Heart left ventricle (tissue), 16 donors: ENCODE results near the gene NLRC3. TPM values are rescaled to one million over a fixed set of nuclear protein-coding genes. Genes with fewer than 3 reads are reported as not detected.

Source experiments
- ATAC-seq, 4 donors: fragments of 200-7000 bp; cut with Tn5 transposase; one replicate each; pipeline ENCODE4 v1.9.1; 2020 to 2022; ENCODE audit warnings: moderate library complexity in 4 of 4, mild to moderate bottlenecking in 3 of 4, moderate number of reproducible peaks in 1 of 4
- DNase-seq, 5 donors: peaks; one replicate each; pipeline ENCODE4 v3.0.0-alpha.2; 2020
- H3K27ac ChIP-seq, 12 donors: fragments of 200-600 bp; sonication (generic) in 4 of 12; one replicate each; pipeline versions ENCODE4 v1.5.0 to v1.8.0; 2016 to 2022; ENCODE audit warnings: mild to moderate bottlenecking in 2 of 12
- H3K27me3 ChIP-seq, 9 donors: fragments of 200-600 bp; sonication (generic) in 2 of 9; one replicate each; pipeline versions ENCODE4 v1.5.1 to v1.8.0; 2016 to 2022; ENCODE audit warnings: mild to moderate bottlenecking in 3 of 9
- H3K36me3 ChIP-seq, 9 donors: fragments of 200-600 bp; sonication (generic) in 2 of 9; one replicate each; pipeline versions ENCODE4 v1.5.0 to v1.8.0; 2018 to 2022; ENCODE audit warnings: mild to moderate bottlenecking in 2 of 9
- H3K4me1 ChIP-seq, 12 donors: fragments of 200-600 bp; sonication (generic) in 4 of 12; one replicate each; pipeline versions ENCODE4 v1.5.0 to v1.8.0; 2016 to 2022; ENCODE audit warnings: mild to moderate bottlenecking in 3 of 12
- H3K4me3 ChIP-seq, 12 donors: fragments of 200-600 bp; sonication (generic) in 4 of 12; one replicate each; pipeline versions ENCODE4 v1.5.0 to v1.8.0; 2017 to 2022; ENCODE audit warnings: mild to moderate bottlenecking in 9 of 12, moderate library complexity in 4 of 12
- H3K9me3 ChIP-seq, 12 donors: fragments of 200-600 bp; sonication (generic) in 4 of 12; one replicate each; pipeline versions ENCODE4 v1.5.0 to v1.8.0; 2016 to 2022; ENCODE audit warnings: mild to moderate bottlenecking in 1 of 12
- CTCF ChIP-seq, 12 donors: fragments of 200-600 bp; sonication (generic) in 4 of 12; IDR thresholded peaks; one replicate each; pipeline versions ENCODE4 v1.5.0 to v1.8.0; 2018 to 2022; ENCODE audit warnings: antibody characterized with exemption in 12 of 12, mild to moderate bottlenecking in 5 of 12
- POLR2A ChIP-seq, 2 donors: fragments of 450-650 bp; IDR thresholded peaks; one replicate each; pipeline ENCODE4 v1.6.1; 2017; ENCODE audit warnings: antibody characterized with exemption in 2 of 2, mild to moderate bottlenecking in 2 of 2, moderate library complexity in 2 of 2
- WGBS, 4 donors: extraction: QIAGEN DNeasy Blood & Tissue Kit in 2 of 4; methylation state at CpG; one replicate each; pipeline versions ENCODE4 v1.1.5 to v1.1.7; 2013 to 2018; 5-methylcytosine and 5-hydroxymethylcytosine counted together
- intact Hi-C, 10 donors: fragments of 100-400 bp; cut with DNase I; formaldehyde crosslinking; loops; one replicate each; pipeline versions ENCODE4 v1.11.1 to v1.14.2; 2022
- polyA plus RNA-seq, 2 donors: library from polyadenylated mRNA; stranded (reverse); fragments of 200-250 nt; gene quantifications; one replicate each; pipeline ENCODE4 v1.2.3, GENCODE V29; 2013
- total RNA-seq, 9 donors: library from RNA; depleted of rRNA in 2 of 9; stranded (reverse); fragments of >200 nt in 2 of 9; fragmentation: NEBNext Ultra II Directional in 3 of 9; extraction: Animal tissue kit (Norgen Biotek cat#: 25700) in 3 of 9; gene quantifications; one replicate each; pipeline versions ENCODE4 v1.1.0 to v1.2.4, GENCODE V29; 2016 to 2023
- donor health status: ischemic (EF 13 %, LVEDD 7.1; RV severe dilation, severe dysfunction).
- donor health status: healthy with polysubstance abuse.
- donor health status: DM: no; HTN: yes; CAD: no.
- donor health status: DM: no; HTN: no; CAD: no.
- donor health status: ischemic (EF 25% LVEDD 6.9; RV normal size, moderate dysfunction).
- donor health status: ischemic (EF 25% LVEDD 5.7; RV mildly dilated, moderate dysfunction).
- donor health status: healthy.
- donor health status: DM: yes; HTN: yes; CAD: no.
- donor health status: ischemic (EF 35%, LVEDD 5.7; RV mildly dilated, moderate dysfunction).
- donor health status: nonischemic (EF 11% LVEDD 7.7; RV severe dilation, severe dysfunction).
- donor health status: DM: yes; HTN: yes; CAD: no.
- donor health status: PGD.
- donor health status: ischemic (EF 29% LVEDD 5.4; RV normal size, mild dysfunction).
- donor health status: nonischemic (EF 23%, LVEDD 6.1; RV moderate dilation, normal function).

The NLRC3 gene
- total and polyA plus RNA-seq, 11 donors: 0.44 to 2.9 (median 0.95) TPM

GRCh38 chr16:3589441-3589921 lies 12.3 kb upstream of the NLRC3 start:
- intact Hi-C loops: no loop called here
- Histone ChIP-seq H3K27me3 (no peaks in the 10 kb centered on the region), H3K4me1 (peaks cover 0 to 18% (median 6%) of the 10 kb centered on the region in 12 donors), H3K36me3 (peaks cover 0 to 16% (median 3%) of the 10 kb centered on the region in 9 donors), H3K9me3 (no peaks in the 10 kb centered on the region), H3K27ac (no peak overlapping the region), H3K4me3 (peak overlapping the region in 1 of 12 donors; percentile 7)
- 80 to 88% (median 83%) methylated on average over 21 to 27 of the region's 27 CpGs for WGBS, 4 donors
- DNase-seq (no peak), ATAC-seq (peak in 3 of 4 donors; percentile 10 to 44 (median 24))
- TF ChIP-seq POLR2A (IDR thresholded peaks at IDR 0.05) (no peak), CTCF (IDR thresholded peaks at IDR 0.05) (no peak)

GRCh38 chr16:3589001-3589400 lies 11.8 kb upstream of the NLRC3 start:
- Histone ChIP-seq H3K27me3 (no peaks in the 10 kb centered on the region), H3K27ac (no peak overlapping the region), H3K9me3 (no peaks in the 10 kb centered on the region), H3K4me3 (no peak overlapping the region), H3K36me3 (peaks cover 0 to 20% (median 5%) of the 10 kb centered on the region in 9 donors), H3K4me1 (peaks cover 0 to 18% (median 6%) of the 10 kb centered on the region in 12 donors)
- intact Hi-C loops: no loop called here
- ATAC-seq (no peak), DNase-seq (no peak)
- WGBS, 4 donors: 81 to 92% (median 90%) methylated on average over 10 to 22 of the region's 22 CpGs
- TF ChIP-seq POLR2A (IDR thresholded peaks at IDR 0.05): no peak

GRCh38 chr16:3587547-3588110 lies 10.4 kb upstream of the NLRC3 start:
- no peak overlapping the region for H3K27ac ChIP-seq
- H3K4me3 ChIP-seq: no peak overlapping the region
- no peaks in the 10 kb centered on the region for H3K9me3 ChIP-seq
- no peak for DNase-seq
- no peaks in the 10 kb centered on the region for H3K27me3 ChIP-seq
- peaks cover 0 to 18% (median 6%) of the 10 kb centered on the region in 12 donors for H3K4me1 ChIP-seq
- TF ChIP-seq POLR2A (IDR thresholded peaks at IDR 0.05) (no peak), CTCF (IDR thresholded peaks at IDR 0.05) (no peak)
- intact Hi-C loops: no loop called here
- 89 to 96% (median 93%) methylated on average over 8 to 15 of the region's 15 CpGs for WGBS, 4 donors
- no peak for ATAC-seq
- H3K36me3 ChIP-seq: peaks cover 0 to 30% (median 15%) of the 10 kb centered on the region in 9 donors

- peaks cover 0 to 11% (median 0%) of the 10 kb centered on the region in 12 donors for H3K4me1 ChIP-seq
- H3K4me3 ChIP-seq: no peak overlapping the region
- no peaks in the 10 kb centered on the region for H3K27me3 ChIP-seq
- 94 to 97% (median 96%) methylated on average over 6 to 8 of the region's 8 CpGs for WGBS, 4 donors
- H3K9me3 ChIP-seq: no peaks in the 10 kb centered on the region
- H3K36me3 ChIP-seq: peaks cover 0 to 27% (median 12%) of the 10 kb centered on the region in 9 donors
- ATAC-seq (no peak), DNase-seq (peak in 1 of 5 donors; percentile 14)
- no peak overlapping the region for H3K27ac ChIP-seq
- intact Hi-C loops: no loop called here
- no peak for TF ChIP-seq POLR2A (IDR thresholded peaks at IDR 0.05)
These were observed 7.2 kb upstream of the NLRC3 start for GRCh38 chr16:3584412-3584811.

GRCh38 chr16:3583303-3584038 lies 6.3 kb upstream of the NLRC3 start:
- no peak for ATAC-seq
- H3K4me3 ChIP-seq: no peak overlapping the region
- H3K36me3 ChIP-seq: peaks cover 0 to 27% (median 12%) of the 10 kb centered on the region in 9 donors
- peak in 1 of 5 donors; percentile 44 for DNase-seq
- no peak for TF ChIP-seq POLR2A (IDR thresholded peaks at IDR 0.05)
- TF ChIP-seq CTCF (IDR thresholded peaks at IDR 0.05): no peak
- H3K27me3 ChIP-seq: peaks cover 0 to 1% (median 0%) of the 10 kb centered on the region in 9 donors
- no peaks in the 10 kb centered on the region for H3K9me3 ChIP-seq
- no peak overlapping the region for H3K27ac ChIP-seq
- peaks cover 0 to 20% (median 0%) of the 10 kb centered on the region in 12 donors for H3K4me1 ChIP-seq
- 95 to 96% (median 96%) methylated on average over 13 to 16 of the region's 16 CpGs for WGBS, 4 donors
- intact Hi-C loops: no loop called here
